Activated B cell treated with CpG ODN at 0.5 μM for 24 hours (primary cell): ENCODE measurements around the gene DCST1. TPM values are rescaled to one million over a fixed set of nuclear protein-coding genes. Genes with fewer than 3 reads are reported as not detected.

ENCODE experiments used
- ATAC-seq: fragments of 200-7000 bp; cut with Tn5 transposase; one replicate; pipeline ENCODE4 v1.10.0; 2021; ENCODE audit warnings: low read depth, mild to moderate bottlenecking, moderate library complexity
- CTCF ChIA-PET: fragments of 350-600 bp; sonication (Branson Sonifier 250); formaldehyde crosslinking; loops from one replicate; lab custom pipeline; 2021; ENCODE audit warnings: antibody characterized with exemption; lab: Charles Lee
- POLR2A ChIA-PET: fragments of 350-600 bp; sonication (Branson Sonifier 250); formaldehyde crosslinking; loops from one replicate; lab custom pipeline; 2021; ENCODE audit warnings: antibody characterized with exemption; lab: Charles Lee
- DNase-seq: peaks from one replicate; pipeline ENCODE4 v3.0.0; 2022
- H3K27ac Mint-ChIP-seq: one replicate; pipeline ENCODE4 v1.8.0; 2020; ENCODE audit warnings: mixed read lengths
- H3K27me3 Mint-ChIP-seq: one replicate; pipeline ENCODE4 v1.8.0; 2021; ENCODE audit warnings: mixed read lengths
- H3K36me3 Mint-ChIP-seq: one replicate; pipeline ENCODE4 v1.8.0; 2021; ENCODE audit warnings: low read depth, mixed read lengths
- H3K4me1 Mint-ChIP-seq: one replicate; pipeline ENCODE4 v1.8.0; 2021; ENCODE audit warnings: mixed read lengths
- H3K4me3 Mint-ChIP-seq: one replicate; pipeline ENCODE4 v1.8.0; 2020; ENCODE audit warnings: mild to moderate bottlenecking, mixed read lengths
- H3K9me3 Mint-ChIP-seq: one replicate; pipeline ENCODE4 v1.8.0; 2020; ENCODE audit warnings: mixed read lengths
- CTCF ChIP-seq: fragments of 200-600 bp; IDR thresholded peaks from one replicate; pipeline ENCODE4 v1.8.0; 2022; ENCODE audit warnings: antibody characterized with exemption, mild to moderate bottlenecking
- intact Hi-C: fragments of 100-400 bp; cut with micrococcal nuclease; formaldehyde crosslinking; loops from one replicate; pipeline ENCODE4 v1.15.1; 2024
- total RNA-seq: library from RNA; stranded (reverse); gene quantifications from 2 replicates; pipeline ENCODE4 v1.2.3, GENCODE V29; 2022

The DCST1 gene
- total RNA-seq, 1 donor from 2014 or later: not detected

- POLR2A ChIA-PET: interaction anchor here (0.5 to 1.6 kb wide), 13 partner anchors 10 to 931 kb away, joined by 3 to 12 read pairs (median 4); partner anchors contain the start of genes EFNA3, FLAD1, KRTCAP2 and PMVK
- CTCF ChIA-PET: interaction anchor here (0.6 to 3.1 kb wide), 16 partner anchors 10 to 492 kb away, joined by 3 to 37 read pairs (median 4); partner anchors contain the start of genes EFNA4, KCNN3, KRTCAP2 and PBXIP1
- Mint-ChIP-seq H3K4me1 (peaks cover 22% of the 10 kb centered on the region), H3K4me3 (peak overlapping the region; percentile 79), H3K36me3 (peaks cover 2% of the 10 kb centered on the region), H3K27ac (no peak overlapping the region), H3K9me3 (no peaks in the 10 kb centered on the region), H3K27me3 (no peaks in the 10 kb centered on the region)
- TF ChIP-seq CTCF: no peak
- peak; percentile 38 for DNase-seq
- intact Hi-C loops: loop anchor here (1.0 to 2.0 kb wide), 5 partner anchors 10 to 121 kb away; partner anchors contain the start of genes KRTCAP2, PYGO2, TRIM46 and ZBTB7B
- peak; percentile 2 for ATAC-seq
Observed at GRCh38 chr1:155051342-155051776, 17.7 kb downstream of the DCST1 start.

- TF ChIP-seq CTCF: no peak
- no peak overlapping the region for H3K27ac Mint-ChIP-seq
- ATAC-seq (peak; percentile 26), DNase-seq (no peak)
- H3K36me3 Mint-ChIP-seq: peaks cover 2% of the 10 kb centered on the region
- H3K27me3 Mint-ChIP-seq: no peaks in the 10 kb centered on the region
- intact Hi-C loops: loop anchor here (1.0 to 2.0 kb wide), 6 partner anchors 9 to 121 kb away; partner anchors contain the start of genes KRTCAP2, PYGO2, TRIM46 and ZBTB7B
- ChIA-PET CTCF (interaction anchor here (1.0 to 3.1 kb wide), 8 partner anchors 9 to 492 kb away, joined by 3 to 37 read pairs (median 4); partner anchors contain the start of genes EFNA4 and PYGO2), POLR2A (interaction anchor here (0.8 to 1.6 kb wide), 7 partner anchors 10 to 91 kb away, joined by 3 to 12 read pairs (median 5); partner anchors contain the start of gene FLAD1)
- peaks cover 22% of the 10 kb centered on the region for H3K4me1 Mint-ChIP-seq
- peak overlapping the region; percentile 79 for H3K4me3 Mint-ChIP-seq
- H3K9me3 Mint-ChIP-seq: no peaks in the 10 kb centered on the region
Observed at GRCh38 chr1:155051777-155052398, 18.3 kb downstream of the DCST1 start.

GRCh38 chr1:155052439-155053395 is 19.1 kb downstream of the DCST1 start:
- no peak for TF ChIP-seq CTCF
- no peak for ATAC-seq
- intact Hi-C loops: loop anchor here (2.0 kb wide), 1 partner anchor 36 kb away; no protein-coding TSS in a partner anchor
- Mint-ChIP-seq H3K9me3 (no peaks in the 10 kb centered on the region), H3K4me3 (peak overlapping the region; percentile 79), H3K27ac (no peak overlapping the region), H3K36me3 (peaks cover 6% of the 10 kb centered on the region), H3K27me3 (no peaks in the 10 kb centered on the region), H3K4me1 (peaks cover 22% of the 10 kb centered on the region)
- POLR2A ChIA-PET: interaction anchor here (0.6 to 1.1 kb wide), 5 partner anchors 18 to 79 kb away, joined by 3 to 4 read pairs (median 3); partner anchors contain the start of gene FLAD1
- CTCF ChIA-PET: interaction anchor here (1.5 to 3.1 kb wide), 4 partner anchors 8 to 39 kb away, joined by 4 to 37 read pairs (median 6); partner anchors contain the start of gene EFNA4
- peak; percentile 26 for DNase-seq

GRCh38 chr1:155053531-155054105 is 20.0 kb downstream of the DCST1 start:
- peaks cover 22% of the 10 kb centered on the region for H3K4me1 Mint-ChIP-seq
- H3K4me3 Mint-ChIP-seq: no peak overlapping the region
- TF ChIP-seq CTCF: no peak
- ChIA-PET CTCF (interaction anchor here (1.1 to 2.5 kb wide), 4 partner anchors 10 to 38 kb away, joined by 3 to 9 read pairs (median 4); no protein-coding TSS in a partner anchor), POLR2A (interaction anchor here (0.6 to 0.8 kb wide), 2 partner anchors 47 to 80 kb away, joined by 4 read pairs; no protein-coding TSS in a partner anchor)
- DNase-seq: no peak
- intact Hi-C loops: loop anchor here (2.0 kb wide), 1 partner anchor 37 kb away; no protein-coding TSS in a partner anchor
- H3K27me3 Mint-ChIP-seq: no peaks in the 10 kb centered on the region
- H3K36me3 Mint-ChIP-seq: peaks cover 7% of the 10 kb centered on the region
- H3K27ac Mint-ChIP-seq: no peak overlapping the region
- ATAC-seq: no peak
- H3K9me3 Mint-ChIP-seq: no peaks in the 10 kb centered on the region
